Midbrain (tissue), 1 donor: ENCODE results near the gene TTYH1.

Experiments
- DNase-seq: peaks from one replicate; lab custom pipeline; 2025; lab: John Stamatoyannopoulos, UW

Gene TTYH1

GRCh38 chr19:54422136-54422535, 6.9 kb downstream of the TTYH1 start:
- DNase-seq: no peak

- DNase-seq: no peak
Observed at GRCh38 chr19:54424201-54424600, 8.9 kb downstream of the TTYH1 start.

GRCh38 chr19:54424660-54425381, 9.6 kb downstream of the TTYH1 start:
- DNase-seq: no peak

GRCh38 chr19:54425382-54425723, 10.1 kb downstream of the TTYH1 start:
- no peak for DNase-seq

- DNase-seq: peak; percentile 43
Observed at GRCh38 chr19:54426291-54426931, 11.1 kb downstream of the TTYH1 start.

- no peak for DNase-seq
Observed at GRCh38 chr19:54427586-54427985, 12.3 kb downstream of the TTYH1 start.

- no peak for DNase-seq
Observed at GRCh38 chr19:54428323-54429175, 13.3 kb downstream of the TTYH1 start.

GRCh38 chr19:54429176-54429495, 13.9 kb downstream of the TTYH1 start:
- no peak for DNase-seq

- DNase-seq: no peak
Observed at GRCh38 chr19:54429545-54430227, 14.4 kb downstream of the TTYH1 start.

GRCh38 chr19:54430306-54431254, 15.3 kb downstream of the TTYH1 start:
- peak; percentile 65 for DNase-seq

- no peak for DNase-seq
Observed at GRCh38 chr19:54431255-54431838, 16.1 kb downstream of the TTYH1 start.

- no peak for DNase-seq
Observed at GRCh38 chr19:54432144-54432738, 17.0 kb downstream of the TTYH1 start.

- DNase-seq: no peak
Observed at GRCh38 chr19:54433697-54434096, 18.4 kb downstream of the TTYH1 start.

GRCh38 chr19:54434112-54434872, 19.0 kb downstream of the TTYH1 start:
- no peak for DNase-seq

GRCh38 chr19:54434873-54435214, 19.6 kb downstream of the TTYH1 start:
- no peak for DNase-seq

- no peak for DNase-seq
Observed at GRCh38 chr19:54435551-54436016, 20.3 kb downstream of the TTYH1 start.

- DNase-seq: peak; percentile 41
Observed at GRCh38 chr19:54436031-54436523, 20.8 kb downstream of the TTYH1 start.

GRCh38 chr19:54436628-54437252, 21.5 kb downstream of the TTYH1 start:
- no peak for DNase-seq
